ENCODE measurements around the gene DTNBP1.

The DTNBP1 gene

DNA sequence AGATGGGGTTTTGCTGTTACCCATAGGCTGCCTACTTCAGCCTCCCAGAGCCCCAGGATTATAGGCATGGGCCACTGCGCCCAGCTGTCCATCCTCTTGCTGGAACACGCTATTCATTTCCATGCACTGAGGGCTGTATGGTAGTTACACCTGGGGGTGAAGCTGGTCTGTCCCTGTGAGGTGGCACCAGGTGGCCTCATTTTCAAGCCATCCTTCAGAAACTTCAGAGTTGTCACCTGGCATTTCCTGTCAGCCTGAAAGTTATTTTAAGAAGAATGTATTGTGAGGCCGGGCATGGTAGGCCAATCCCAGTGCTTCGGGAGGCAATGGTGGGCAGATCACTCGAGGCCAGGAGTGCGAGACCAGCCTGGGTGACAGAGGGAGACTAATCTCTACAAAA is 147.6 kb downstream of the DTNBP1 start:
- DNase-seq (ENCODE audit: low read depth), result no peak

- no peak for DNase-seq (ENCODE audit: low read depth)
These were observed 148.8 kb downstream of the DTNBP1 start for GRCh38 chr6:15513801-15514711.

GRCh38 chr6:15513131-15513771 is 149.6 kb downstream of the DTNBP1 start:
- no peak for DNase-seq (ENCODE audit: low read depth)

GRCh38 chr6:15512721-15513120 is 150.1 kb downstream of the DTNBP1 start:
- DNase-seq (ENCODE audit: low read depth), result no peak

- no peak for DNase-seq (ENCODE audit: low read depth)
These were observed 150.7 kb downstream of the DTNBP1 start for GRCh38 chr6:15512126-15512525.

GRCh38 chr6:15511248-15512125 is 151.3 kb downstream of the DTNBP1 start:
- DNase-seq (ENCODE audit: low read depth), result no peak

- DNase-seq (ENCODE audit: low read depth), result no peak
These were observed 152.1 kb downstream of the DTNBP1 start for GRCh38 chr6:15510536-15511247.

DNA sequence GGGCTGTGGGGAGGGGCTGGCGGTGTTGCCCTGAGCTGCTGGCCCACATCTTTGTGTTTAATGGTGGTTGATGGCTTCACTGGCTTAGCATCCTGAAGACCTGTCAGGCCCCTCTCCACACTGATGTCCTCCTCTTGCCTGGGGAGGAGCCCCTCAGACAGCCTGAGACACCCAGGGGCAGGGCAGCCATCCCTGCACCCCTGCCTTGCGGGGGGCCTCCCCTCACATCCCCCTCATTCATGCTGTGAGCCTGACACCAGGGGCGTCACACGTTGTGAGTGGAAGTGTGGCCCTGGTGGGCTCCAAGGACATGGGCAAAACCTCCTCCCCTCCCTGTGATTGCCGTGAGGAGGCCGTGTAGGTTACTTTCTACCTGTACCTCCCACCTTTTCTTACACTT is 152.7 kb downstream of the DTNBP1 start:
- DNase-seq (ENCODE audit: low read depth), result no peak

DNA sequence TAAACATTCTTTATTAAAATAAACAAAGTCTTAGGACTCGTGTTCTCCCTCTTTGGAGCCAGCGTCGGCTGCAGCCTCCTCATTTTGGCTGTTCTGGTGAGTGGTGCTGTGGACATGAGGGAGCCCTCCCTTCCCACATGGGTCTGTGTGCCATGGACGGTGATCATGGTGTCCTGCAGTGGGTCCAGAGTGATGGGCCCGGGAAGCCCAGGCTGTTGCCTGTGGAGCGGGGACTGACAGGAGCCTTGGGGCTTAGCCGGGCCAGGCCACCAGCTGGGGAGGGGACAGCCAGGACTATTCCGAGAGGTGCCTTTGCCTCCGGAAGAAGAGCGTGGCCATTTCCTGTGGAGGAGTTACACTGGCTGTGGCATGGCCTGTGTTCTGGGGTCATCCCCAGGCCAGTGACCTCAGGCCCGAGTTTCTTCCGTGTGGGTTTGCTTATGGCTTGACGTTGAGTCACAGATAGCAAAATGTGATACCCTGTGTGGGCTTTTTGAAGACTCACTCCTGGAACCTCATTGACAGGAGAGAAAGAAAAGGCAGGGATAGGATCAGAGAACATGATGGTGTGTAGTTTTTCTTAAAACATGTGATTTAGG is 153.4 kb downstream of the DTNBP1 start:
- no peak for DNase-seq (ENCODE audit: low read depth)

GRCh38 chr6:15508931-15509330 is 153.9 kb downstream of the DTNBP1 start:
- no peak for DNase-seq (ENCODE audit: low read depth)

- DNase-seq (ENCODE audit: low read depth), result no peak
These were observed 154.4 kb downstream of the DTNBP1 start for GRCh38 chr6:15508441-15508871.

- no peak for DNase-seq (ENCODE audit: low read depth)
These were observed 155.1 kb downstream of the DTNBP1 start for GRCh38 chr6:15507746-15508145.

DNA sequence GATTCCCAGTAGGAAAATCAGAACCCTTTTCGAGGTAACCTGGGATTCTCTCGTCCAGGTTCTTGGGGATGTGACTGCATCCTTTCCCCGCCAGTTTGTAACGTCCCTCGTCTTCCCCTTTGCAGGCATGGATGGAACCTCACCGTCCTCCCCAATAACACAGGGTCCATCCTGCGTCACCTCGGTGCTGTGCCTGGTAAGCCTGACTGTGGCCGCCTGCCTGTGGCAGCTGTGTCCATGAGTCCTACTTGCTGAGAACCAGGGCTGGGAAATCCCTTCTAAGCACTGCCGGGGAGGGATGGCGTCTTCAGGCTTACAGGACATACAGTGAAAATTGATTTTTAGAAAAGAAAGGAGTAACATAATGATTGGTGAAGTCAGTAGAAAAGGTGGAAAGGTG is 155.6 kb downstream of the DTNBP1 start:
- DNase-seq (ENCODE audit: low read depth), result no peak

GRCh38 chr6:15506066-15506465 is 156.8 kb downstream of the DTNBP1 start:
- DNase-seq (ENCODE audit: low read depth), result no peak

- DNase-seq (ENCODE audit: low read depth), result no peak
These were observed 157.3 kb downstream of the DTNBP1 start for GRCh38 chr6:15505463-15505918.

GRCh38 chr6:15504581-15505350 is 158.1 kb downstream of the DTNBP1 start:
- DNase-seq (ENCODE audit: low read depth), result peak; percentile 87

DNA sequence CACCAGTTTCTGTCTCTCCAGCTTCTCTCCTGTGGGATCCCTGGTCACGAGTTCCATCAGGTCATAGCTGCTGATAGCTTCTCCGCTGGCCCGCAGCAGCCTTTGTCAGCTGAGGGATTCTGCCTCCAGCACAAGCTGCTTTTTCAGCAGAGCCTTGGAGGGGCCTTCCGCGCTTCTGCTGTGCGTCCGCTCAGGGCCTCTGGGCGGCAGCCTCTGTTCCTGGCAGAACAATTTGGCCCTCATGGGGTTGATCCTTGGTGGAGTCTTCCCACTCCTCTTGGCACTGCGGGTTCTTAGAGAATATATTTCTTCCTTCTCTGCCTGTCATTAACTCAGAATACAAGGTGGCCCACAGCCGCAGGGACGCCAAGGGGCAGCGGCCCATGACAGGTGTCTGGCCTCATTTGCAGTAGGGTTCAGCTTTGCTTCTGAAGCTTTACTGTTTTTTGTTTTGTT is 158.8 kb downstream of the DTNBP1 start:
- no peak for DNase-seq (ENCODE audit: low read depth)

- DNase-seq (ENCODE audit: low read depth), result no peak
These were observed 159.5 kb downstream of the DTNBP1 start for GRCh38 chr6:15503346-15503680.

GRCh38 chr6:15502446-15503345 is 160.1 kb downstream of the DTNBP1 start:
- DNase-seq (ENCODE audit: low read depth), result no peak

Measured in fibroblast of the conjunctiva (primary cell).